Mesothelial cell of epicardium (in vitro differentiated cells): ENCODE results near the gene KCNK4. TPM values are rescaled to one million over a fixed set of nuclear protein-coding genes. Genes with fewer than 3 reads are reported as not detected.

Experiments used
- DNase-seq, 2 experiments: peaks; one replicate each; pipeline ENCODE4 v3.0.0; 2021; ENCODE audit warnings: low spot score in 2 of 2; ENCODE audit not compliant: unreplicated experiment in 2 of 2
- H3K27ac Mint-ChIP-seq: 2 replicates; pipeline ENCODE4 v1.8.0; 2021; ENCODE audit warnings: mixed read lengths
- H3K27me3 Mint-ChIP-seq: 2 replicates; pipeline ENCODE4 v1.8.0; 2021; ENCODE audit warnings: low read depth, mixed read lengths
- H3K36me3 Mint-ChIP-seq: 2 replicates; pipeline ENCODE4 v1.8.0; 2021; ENCODE audit warnings: mixed read lengths
- H3K4me1 Mint-ChIP-seq: 2 replicates; pipeline ENCODE4 v1.8.0; 2021; ENCODE audit warnings: mixed read lengths
- H3K4me3 Mint-ChIP-seq: 2 replicates; pipeline ENCODE4 v1.8.0; 2021; ENCODE audit warnings: mild to moderate bottlenecking, moderate library complexity, mixed read lengths
- H3K9me3 Mint-ChIP-seq: 2 replicates; pipeline ENCODE4 v1.8.0; 2021; ENCODE audit warnings: mixed read lengths
- CTCF ChIP-seq: fragments of 200-600 bp; sonication (generic); IDR thresholded peaks from one replicate; pipeline ENCODE4 v1.5.0; 2021; ENCODE audit warnings: antibody characterized with exemption; ENCODE audit not compliant: unreplicated experiment
- total RNA-seq: library from RNA; stranded (reverse); gene quantifications from 3 replicates; pipeline ENCODE4 v1.2.1, GENCODE V29; 2021

The KCNK4 gene
- total RNA-seq, 1 donor from 2014 or later = 0.58 TPM

- Mint-ChIP-seq H3K27me3 (peaks cover 13% of the 10 kb centered on the region), H3K4me3 (peak within 1 kb of the TSS; percentile 82), H3K4me1 (peaks cover 13% of the 10 kb centered on the region), H3K9me3 (no peaks in the 10 kb centered on the region), H3K27ac (peak within 1 kb of the TSS; percentile 94), H3K36me3 (peaks cover 16% of the 10 kb centered on the region)
- TF ChIP-seq CTCF = no peak
- peak; percentile 83 to 97 for DNase-seq
Measured at GRCh38 chr11:64284962-64285884, 5.9 kb upstream of the KCNK4 start, which contains the start of gene GPR137. Gene GPR137, plus strand, starts transcription at chr11:64285848. Its CDS starts 677 bp downstream, at chr11:64286525.

GRCh38 chr11:64285885-64286800, 5.0 kb upstream of the KCNK4 start:
- Mint-ChIP-seq H3K4me1 (peaks cover 17% of the 10 kb centered on the region), H3K27ac (peak overlapping the region; percentile 73), H3K36me3 (peaks cover 14% of the 10 kb centered on the region), H3K27me3 (peaks cover 22% of the 10 kb centered on the region), H3K4me3 (peak overlapping the region; percentile 72), H3K9me3 (no peaks in the 10 kb centered on the region)
- no peak for DNase-seq
- no peak for TF ChIP-seq CTCF

DNA sequence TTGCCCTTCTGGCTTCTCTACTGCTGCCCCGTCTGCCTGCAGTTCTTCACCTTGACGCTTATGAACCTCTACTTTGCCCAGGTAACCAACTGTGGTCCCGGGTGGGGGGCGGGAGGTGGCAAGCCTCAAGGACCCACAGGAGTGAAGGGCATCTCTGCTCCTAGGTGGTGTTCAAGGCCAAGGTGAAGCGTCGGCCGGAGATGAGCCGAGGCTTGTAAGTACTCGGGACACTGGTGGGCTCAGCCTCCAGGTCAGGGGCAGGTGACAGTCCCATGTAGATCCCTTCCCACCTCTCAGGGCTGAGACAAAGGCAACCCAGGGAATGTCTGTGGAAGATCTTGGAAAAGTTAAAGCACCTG, 4.3 kb upstream of the KCNK4 start:
- peak overlapping the region; percentile 72 for H3K4me3 Mint-ChIP-seq
- no peak for DNase-seq
- H3K36me3 Mint-ChIP-seq = peaks cover 11% of the 10 kb centered on the region
- peaks cover 24% of the 10 kb centered on the region for H3K27me3 Mint-ChIP-seq
- H3K27ac Mint-ChIP-seq = peak overlapping the region; percentile 73
- TF ChIP-seq CTCF = no peak
- H3K4me1 Mint-ChIP-seq = peaks cover 17% of the 10 kb centered on the region
- H3K9me3 Mint-ChIP-seq = no peaks in the 10 kb centered on the region

GRCh38 chr11:64287676-64288352, 3.3 kb upstream of the KCNK4 start:
- Mint-ChIP-seq H3K36me3 (peaks cover 8% of the 10 kb centered on the region), H3K27me3 (peaks cover 30% of the 10 kb centered on the region), H3K9me3 (no peaks in the 10 kb centered on the region), H3K27ac (no peak overlapping the region), H3K4me1 (peaks cover 19% of the 10 kb centered on the region), H3K4me3 (peak overlapping the region; percentile 45)
- DNase-seq = no peak
- TF ChIP-seq CTCF = no peak

DNA sequence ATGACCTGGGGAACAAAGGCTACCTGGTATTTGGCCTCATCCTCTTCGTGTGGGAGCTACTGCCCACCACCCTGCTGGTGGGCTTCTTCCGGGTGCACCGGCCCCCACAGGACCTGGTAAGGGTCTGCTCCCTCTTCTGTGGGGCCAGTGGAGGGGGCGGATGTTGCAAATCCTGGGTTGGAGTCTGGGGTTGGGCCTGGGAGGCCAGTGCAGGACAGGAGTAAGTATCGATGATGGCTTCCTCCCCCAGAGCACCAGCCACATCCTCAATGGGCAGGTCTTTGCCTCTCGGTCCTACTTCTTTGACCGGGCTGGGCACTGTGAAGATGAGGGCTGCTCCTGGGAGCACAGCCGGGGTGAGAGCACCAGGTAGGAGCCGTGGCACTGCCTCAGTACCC, 2.8 kb upstream of the KCNK4 start:
- Mint-ChIP-seq H3K27ac (no peak overlapping the region), H3K27me3 (peaks cover 36% of the 10 kb centered on the region), H3K4me3 (no peak overlapping the region), H3K9me3 (no peaks in the 10 kb centered on the region), H3K4me1 (peaks cover 18% of the 10 kb centered on the region), H3K36me3 (peaks cover 8% of the 10 kb centered on the region)
- no peak for TF ChIP-seq CTCF
- DNase-seq = no peak
